Activated naive CD8-positive, alpha-beta T cell treated with anti-CD3 and anti-CD28 coated beads, Interleukin-2, amount 10 ng/mL, durations not matched to agents 7 days and 5 days (primary cell): Measurements from ENCODE around the gene TWF2. TPM values are rescaled to one million over a fixed set of nuclear protein-coding genes. Genes with fewer than 3 reads are reported as not detected.
A peak's percentile ranks its signal among the peaks of the same experiment; 100 is the strongest.

Experiments
- ATAC-seq: fragments of 150-1000 bp; cut with Tn5 transposase; one replicate; pipeline ENCODE4 v1.10.0; 2021; ENCODE audit warnings: low read depth, moderate library complexity
- POLR2A ChIA-PET: fragments of 350-600 bp; sonication (Branson Sonifier 250); formaldehyde crosslinking; loops from one replicate; lab custom pipeline; 2021; ENCODE audit warnings: antibody characterized with exemption; lab: Charles Lee
- DNase-seq: peaks from one replicate; pipeline ENCODE4 v3.0.0; 2021
- H3K27ac Mint-ChIP-seq: one replicate; pipeline ENCODE4 v1.8.0; 2022; ENCODE audit warnings: mild to moderate bottlenecking, mixed read lengths
- H3K27me3 Mint-ChIP-seq: one replicate; pipeline ENCODE4 v1.8.0; 2022; ENCODE audit warnings: mild to moderate bottlenecking, moderate library complexity, mixed read lengths
- H3K36me3 Mint-ChIP-seq: one replicate; pipeline ENCODE4 v1.8.0; 2021; ENCODE audit warnings: mild to moderate bottlenecking, mixed read lengths
- H3K4me1 Mint-ChIP-seq: one replicate; pipeline ENCODE4 v1.8.0; 2021; ENCODE audit warnings: mixed read lengths
- H3K4me3 Mint-ChIP-seq: one replicate; pipeline ENCODE4 v1.8.0; 2022; ENCODE audit warnings: mild to moderate bottlenecking, moderate library complexity, mixed read lengths
- H3K9me3 Mint-ChIP-seq: one replicate; pipeline ENCODE4 v1.8.0; 2021; ENCODE audit warnings: mixed read lengths
- total RNA-seq, 2 experiments: library from RNA; stranded (reverse); gene quantifications; one replicate each; pipeline ENCODE4 v1.2.3, GENCODE V29; 2021

The TWF2 gene
- total RNA-seq, 2 experiments from 2014 or later = 118 to 122 TPM

- no peaks in the 10 kb centered on the region for H3K9me3 Mint-ChIP-seq
- ATAC-seq (peak; percentile 25), DNase-seq (peak; percentile 41)
- H3K27me3 Mint-ChIP-seq = no peaks in the 10 kb centered on the region
- POLR2A ChIA-PET = interaction anchor here (0.7 to 2.0 kb wide), 11 partner anchors 8 to 274 kb away, joined by 3 to 8 read pairs (median 5); partner anchors contain the start of genes ALAS1, PARP3, POC1A and RRP9
- peak overlapping the region; percentile 87 for H3K4me3 Mint-ChIP-seq
- peak overlapping the region; percentile 93 for H3K27ac Mint-ChIP-seq
- peaks cover 36% of the 10 kb centered on the region for H3K36me3 Mint-ChIP-seq
- peaks cover 43% of the 10 kb centered on the region for H3K4me1 Mint-ChIP-seq
These were observed 22.2 kb downstream of the TWF2 start for GRCh38 chr3:52216585-52217408.

- Mint-ChIP-seq H3K27ac (peak overlapping the region; percentile 72), H3K9me3 (no peaks in the 10 kb centered on the region), H3K4me3 (no peak overlapping the region), H3K36me3 (peaks cover 40% of the 10 kb centered on the region), H3K4me1 (peaks cover 36% of the 10 kb centered on the region), H3K27me3 (no peaks in the 10 kb centered on the region)
- ATAC-seq (no peak), DNase-seq (no peak)
- POLR2A ChIA-PET = interaction anchor here (0.6 kb wide), 1 partner anchor 50 kb away, joined by 3 read pairs; no protein-coding TSS in a partner anchor
These were observed 23.6 kb downstream of the TWF2 start for GRCh38 chr3:52215351-52215750.

GRCh38 chr3:52213901-52214300 lies 25.1 kb downstream of the TWF2 start:
- no peak for ATAC-seq
- Mint-ChIP-seq H3K4me1 (peaks cover 32% of the 10 kb centered on the region), H3K36me3 (peaks cover 49% of the 10 kb centered on the region), H3K4me3 (no peak overlapping the region), H3K27me3 (no peaks in the 10 kb centered on the region), H3K9me3 (no peaks in the 10 kb centered on the region), H3K27ac (no peak overlapping the region)
- DNase-seq = no peak
- POLR2A ChIA-PET = no interaction called here

GRCh38 chr3:52213005-52213404 lies 26.0 kb downstream of the TWF2 start:
- ATAC-seq = no peak
- peaks cover 24% of the 10 kb centered on the region for H3K4me1 Mint-ChIP-seq
- peaks cover 52% of the 10 kb centered on the region for H3K36me3 Mint-ChIP-seq
- H3K27me3 Mint-ChIP-seq = no peaks in the 10 kb centered on the region
- H3K27ac Mint-ChIP-seq = no peak overlapping the region
- no peak overlapping the region for H3K4me3 Mint-ChIP-seq
- no peak for DNase-seq
- POLR2A ChIA-PET = no interaction called here
- H3K9me3 Mint-ChIP-seq = no peaks in the 10 kb centered on the region

- ATAC-seq (no peak), DNase-seq (no peak)
- POLR2A ChIA-PET = interaction anchor here (1.1 kb wide), 1 partner anchor 9 kb away, joined by 3 read pairs; no protein-coding TSS in a partner anchor
- peaks cover 62% of the 10 kb centered on the region for H3K36me3 Mint-ChIP-seq
- no peaks in the 10 kb centered on the region for H3K9me3 Mint-ChIP-seq
- no peak overlapping the region for H3K4me3 Mint-ChIP-seq
- peaks cover 12% of the 10 kb centered on the region for H3K4me1 Mint-ChIP-seq
- no peak overlapping the region for H3K27ac Mint-ChIP-seq
- H3K27me3 Mint-ChIP-seq = no peaks in the 10 kb centered on the region
These were observed 27.6 kb downstream of the TWF2 start for GRCh38 chr3:52211268-52211891.

- ATAC-seq (no peak), DNase-seq (no peak)
- Mint-ChIP-seq H3K36me3 (peaks cover 64% of the 10 kb centered on the region), H3K4me3 (no peak overlapping the region), H3K27me3 (no peaks in the 10 kb centered on the region), H3K4me1 (peaks cover 12% of the 10 kb centered on the region), H3K9me3 (no peaks in the 10 kb centered on the region), H3K27ac (no peak overlapping the region)
- POLR2A ChIA-PET = no interaction called here
These were observed 28.4 kb downstream of the TWF2 start for GRCh38 chr3:52210550-52211046.

GRCh38 chr3:52210037-52210436 lies 28.9 kb downstream of the TWF2 start:
- Mint-ChIP-seq H3K4me3 (no peak overlapping the region), H3K4me1 (peaks cover 12% of the 10 kb centered on the region), H3K27me3 (no peaks in the 10 kb centered on the region), H3K36me3 (peaks cover 63% of the 10 kb centered on the region), H3K9me3 (no peaks in the 10 kb centered on the region), H3K27ac (no peak overlapping the region)
- POLR2A ChIA-PET = interaction anchor here (1.0 kb wide), 1 partner anchor 8 kb away, joined by 5 read pairs; no protein-coding TSS in a partner anchor
- ATAC-seq = no peak
- DNase-seq = no peak

GRCh38 chr3:52208556-52208955 lies 30.4 kb downstream of the TWF2 start:
- no peak for ATAC-seq
- POLR2A ChIA-PET = interaction anchor here (0.8 to 1.1 kb wide), 2 partner anchors 9 to 213 kb away, joined by 3 read pairs; partner anchors contain the start of gene RPL29
- no peak overlapping the region for H3K27ac Mint-ChIP-seq

GRCh38 chr3:52205727-52206372 lies 33.1 kb downstream of the TWF2 start:
- peaks cover 35% of the 10 kb centered on the region for H3K4me1 Mint-ChIP-seq
- POLR2A ChIA-PET = interaction anchor here (1.1 to 1.4 kb wide), 2 partner anchors 9 to 11 kb away, joined by 3 read pairs; no protein-coding TSS in a partner anchor
- H3K36me3 Mint-ChIP-seq = peaks cover 72% of the 10 kb centered on the region
- ATAC-seq = no peak
- H3K27me3 Mint-ChIP-seq = no peaks in the 10 kb centered on the region
- no peak overlapping the region for H3K4me3 Mint-ChIP-seq
- H3K27ac Mint-ChIP-seq = no peak overlapping the region
- DNase-seq = no peak
- no peaks in the 10 kb centered on the region for H3K9me3 Mint-ChIP-seq

More at GRCh38 chr3:52208556-52208955, 30.4 kb downstream of the TWF2 start:
- Mint-ChIP-seq H3K4me3 (no peak overlapping the region), H3K36me3 (peaks cover 65% of the 10 kb centered on the region), H3K4me1 (peaks cover 22% of the 10 kb centered on the region), H3K27me3 (no peaks in the 10 kb centered on the region), H3K9me3 (no peaks in the 10 kb centered on the region)
- no peak for DNase-seq

- Mint-ChIP-seq H3K27me3 (no peaks in the 10 kb centered on the region), H3K9me3 (no peaks in the 10 kb centered on the region), H3K27ac (no peak overlapping the region), H3K36me3 (peaks cover 72% of the 10 kb centered on the region), H3K4me3 (no peak overlapping the region), H3K4me1 (peaks cover 37% of the 10 kb centered on the region)
- POLR2A ChIA-PET = no interaction called here
- no peak for DNase-seq
- ATAC-seq = no peak
These were observed 34.5 kb downstream of the TWF2 start for GRCh38 chr3:52204337-52205073.

- H3K36me3 Mint-ChIP-seq = peaks cover 73% of the 10 kb centered on the region
- H3K4me3 Mint-ChIP-seq = no peak overlapping the region
- no peak for DNase-seq
- no peaks in the 10 kb centered on the region for H3K9me3 Mint-ChIP-seq
- peaks cover 45% of the 10 kb centered on the region for H3K4me1 Mint-ChIP-seq
- peak overlapping the region; percentile 76 for H3K27ac Mint-ChIP-seq
- no peak for ATAC-seq
- H3K27me3 Mint-ChIP-seq = no peaks in the 10 kb centered on the region
- POLR2A ChIA-PET = interaction anchor here (0.7 kb wide), 1 partner anchor 232 kb away, joined by 7 read pairs; no protein-coding TSS in a partner anchor
These were observed 35.3 kb downstream of the TWF2 start for GRCh38 chr3:52203701-52204100.

- Mint-ChIP-seq H3K4me3 (no peak overlapping the region), H3K4me1 (peaks cover 48% of the 10 kb centered on the region), H3K36me3 (peaks cover 65% of the 10 kb centered on the region), H3K9me3 (no peaks in the 10 kb centered on the region), H3K27me3 (no peaks in the 10 kb centered on the region), H3K27ac (peak overlapping the region; percentile 45)
- no peak for DNase-seq
- POLR2A ChIA-PET = interaction anchor here (0.6 to 1.2 kb wide), 2 partner anchors 14 to 599 kb away, joined by 3 to 5 read pairs; no protein-coding TSS in a partner anchor
- ATAC-seq = no peak
These were observed 36.4 kb downstream of the TWF2 start for GRCh38 chr3:52202384-52203077.
